Suprapubic skin (tissue), 4 donors: Measurements from ENCODE around the gene TCL1B.

Experiments used
- POLR2A ChIP-seq, 2 donors: fragments of 450-650 bp; IDR thresholded peaks; one replicate each; pipeline ENCODE4 v1.6.1; 2017; ENCODE audit warnings: antibody characterized with exemption in 2 of 2, mild to moderate bottlenecking in 2 of 2, moderate library complexity in 2 of 2
- POLR2AphosphoS5 ChIP-seq, 3 donors: sonication (generic); formaldehyde crosslinking; IDR thresholded peaks; one replicate each; pipeline ENCODE4 v1.6.1; 2017; ENCODE audit warnings: antibody characterized with exemption in 3 of 3
- TF ChIP-seq, protein P1 (sequence below), 2 donors: fragments of 200-600 bp in 1 of 2; fragments of 450-650 bp in 1 of 2; sonication (generic) in 1 of 2; IDR thresholded peaks; one replicate each; pipeline ENCODE4 v1.5.1; 2016 to 2019; ENCODE audit warnings: antibody characterized with exemption in 2 of 2, mild to moderate bottlenecking in 1 of 2, moderate library complexity in 1 of 2

DNA sequence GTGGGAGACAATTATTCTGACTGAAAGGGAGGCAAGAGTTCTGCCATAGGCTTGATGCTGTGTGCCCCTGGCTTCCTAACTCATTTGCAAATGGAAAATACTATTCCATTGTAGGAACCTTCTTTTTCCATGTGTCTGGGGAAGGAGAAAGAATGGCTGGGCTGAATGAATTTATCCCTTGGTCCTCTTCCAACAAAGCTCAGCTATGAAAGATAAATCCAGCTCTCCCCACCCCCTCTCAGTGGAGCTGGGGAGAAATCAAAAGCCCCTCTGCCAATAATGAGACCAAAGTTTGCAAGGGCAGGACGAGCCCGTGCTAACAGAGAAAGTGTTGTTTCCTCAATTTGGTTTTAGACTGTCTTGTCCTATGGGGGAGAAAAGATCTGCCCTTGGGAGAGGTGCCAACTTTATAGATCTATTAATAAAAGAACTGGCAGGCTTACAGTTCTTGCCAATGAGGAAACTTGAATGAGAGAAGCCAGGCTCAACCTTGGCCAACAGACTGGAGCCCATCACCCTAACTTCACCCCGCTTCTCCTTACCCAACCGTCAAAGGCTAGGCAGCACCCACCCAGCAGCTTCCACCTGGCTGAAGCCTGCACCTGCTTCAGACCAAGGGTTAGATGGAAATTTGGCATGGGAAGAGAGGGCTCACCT lies 8.9 kb upstream of the TCL1B start:
- TF ChIP-seq POLR2AphosphoS5 (IDR thresholded peaks at IDR 0.05) (no peak), POLR2A (IDR thresholded peaks at IDR 0.05) (no peak)
- TF ChIP-seq, protein P1, sequence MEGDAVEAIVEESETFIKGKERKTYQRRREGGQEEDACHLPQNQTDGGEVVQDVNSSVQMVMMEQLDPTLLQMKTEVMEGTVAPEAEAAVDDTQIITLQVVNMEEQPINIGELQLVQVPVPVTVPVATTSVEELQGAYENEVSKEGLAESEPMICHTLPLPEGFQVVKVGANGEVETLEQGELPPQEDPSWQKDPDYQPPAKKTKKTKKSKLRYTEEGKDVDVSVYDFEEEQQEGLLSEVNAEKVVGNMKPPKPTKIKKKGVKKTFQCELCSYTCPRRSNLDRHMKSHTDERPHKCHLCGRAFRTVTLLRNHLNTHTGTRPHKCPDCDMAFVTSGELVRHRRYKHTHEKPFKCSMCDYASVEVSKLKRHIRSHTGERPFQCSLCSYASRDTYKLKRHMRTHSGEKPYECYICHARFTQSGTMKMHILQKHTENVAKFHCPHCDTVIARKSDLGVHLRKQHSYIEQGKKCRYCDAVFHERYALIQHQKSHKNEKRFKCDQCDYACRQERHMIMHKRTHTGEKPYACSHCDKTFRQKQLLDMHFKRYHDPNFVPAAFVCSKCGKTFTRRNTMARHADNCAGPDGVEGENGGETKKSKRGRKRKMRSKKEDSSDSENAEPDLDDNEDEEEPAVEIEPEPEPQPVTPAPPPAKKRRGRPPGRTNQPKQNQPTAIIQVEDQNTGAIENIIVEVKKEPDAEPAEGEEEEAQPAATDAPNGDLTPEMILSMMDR (IDR thresholded peaks at IDR 0.05) = no peak
